ENCODE measurements around the gene L1CAM.
"Not testable (repeated sequence)": the region's sequence is repeated elsewhere in the genome, so short reads cannot be mapped to it uniquely, and the experiment has no call there.

L1CAM gene

DNA sequence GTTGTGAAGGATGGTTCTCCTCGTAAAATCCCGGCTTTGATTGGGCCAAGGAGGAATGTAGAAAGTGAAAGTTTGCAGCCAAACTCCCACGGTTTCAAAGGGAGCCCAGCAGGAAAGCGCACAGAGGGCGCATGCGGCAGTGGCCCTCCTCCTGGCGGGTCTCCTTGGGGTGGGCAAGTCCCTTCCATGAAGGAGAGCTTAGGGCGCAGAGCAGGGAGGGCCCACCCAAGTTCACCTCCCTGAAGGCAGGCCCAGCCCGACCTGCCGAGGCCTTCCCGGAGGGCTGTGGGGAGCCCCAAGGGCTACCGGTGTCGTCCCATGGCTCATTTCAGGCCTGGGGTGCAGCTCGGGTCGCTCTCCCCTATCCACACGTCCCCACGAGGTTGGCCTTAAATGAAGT is 57.7 kb downstream of the L1CAM start:
- DNase-seq (ENCODE audit: low read depth in 2 of 2), result no peak

DNA sequence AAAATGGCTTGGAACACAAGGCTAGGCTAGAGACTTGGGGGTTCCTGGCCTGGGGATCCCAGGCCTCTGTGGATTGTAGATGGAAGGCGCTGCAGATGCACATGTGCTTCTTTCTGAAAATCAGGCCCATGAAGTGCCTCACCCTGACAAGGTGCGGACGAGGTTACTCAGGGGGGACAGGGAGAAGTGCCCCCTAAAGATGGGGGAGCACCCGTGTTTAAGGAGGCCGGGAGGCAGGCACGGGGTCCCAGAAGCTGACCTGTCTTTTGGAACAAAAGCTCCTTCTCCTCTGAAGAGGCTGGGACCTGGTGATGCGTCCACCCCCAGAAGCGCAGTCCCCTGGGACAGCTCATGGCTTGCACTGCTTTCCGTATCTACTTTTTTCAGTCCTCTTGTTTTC is 58.1 kb downstream of the L1CAM start:
- DNase-seq (ENCODE audit: low read depth in 2 of 2), result no peak

DNA sequence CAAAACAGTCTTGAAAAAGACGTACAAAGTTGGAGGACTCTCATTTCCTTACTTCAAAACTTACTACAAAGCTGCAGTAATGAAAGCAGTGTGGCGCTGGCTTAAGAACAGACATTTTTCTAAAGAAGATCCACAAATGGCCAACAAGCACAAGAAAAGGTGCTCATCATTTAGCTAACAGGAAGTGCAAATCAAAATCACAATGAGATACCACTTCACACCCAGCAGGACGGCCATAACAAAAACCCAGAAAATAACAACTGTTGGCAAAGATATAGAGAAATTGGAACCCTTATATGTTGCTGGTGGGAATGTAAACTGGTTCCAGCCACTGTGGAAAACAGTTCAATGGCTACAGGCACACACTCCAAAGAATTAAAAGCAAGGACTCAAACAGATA is 59.0 kb downstream of the L1CAM start:
- DNase-seq (ENCODE audit: low read depth in 2 of 2), result no peak

DNA sequence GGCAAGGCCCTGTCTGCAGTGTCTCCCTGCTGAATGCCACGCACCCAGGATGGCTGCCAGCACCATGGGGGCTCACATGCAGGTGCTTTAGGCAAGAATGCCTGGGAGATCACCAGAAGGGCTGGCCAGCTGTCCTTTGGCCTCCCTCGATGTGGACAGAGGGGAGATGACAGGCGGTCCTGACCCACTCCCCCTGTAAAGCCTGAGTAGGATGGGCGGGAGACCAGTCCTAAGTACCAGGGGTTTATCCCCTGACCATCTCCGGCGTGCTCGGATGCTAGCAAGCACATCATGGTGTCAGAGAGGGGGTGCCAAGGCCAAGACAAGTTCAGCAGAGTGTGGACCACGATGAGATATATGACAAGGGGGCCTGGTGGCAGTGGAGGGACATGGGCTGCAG is 60.9 kb downstream of the L1CAM start:
- no peak for DNase-seq (ENCODE audit: low read depth in 2 of 2)

DNA sequence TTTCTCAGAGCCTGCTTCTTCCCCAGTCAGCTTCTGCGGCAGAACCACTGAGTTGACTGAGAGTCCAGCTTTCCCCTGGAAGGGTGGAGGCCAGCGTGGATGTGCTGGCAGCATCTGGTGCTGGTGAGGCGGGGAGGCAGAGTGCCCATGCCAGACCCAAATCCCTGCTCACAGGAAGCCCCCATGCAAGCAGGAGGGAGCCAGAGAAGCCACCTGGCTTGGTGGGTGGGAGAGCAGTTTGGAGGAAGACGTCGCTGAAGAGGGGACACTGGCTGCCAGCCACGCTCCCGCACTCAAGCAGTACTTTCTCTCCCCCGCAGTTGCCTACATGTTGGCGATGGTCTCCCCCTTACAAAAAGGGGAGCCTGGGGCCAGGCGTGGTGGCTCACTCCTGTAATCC is 61.6 kb downstream of the L1CAM start:
- no peak for DNase-seq (ENCODE audit: low read depth in 2 of 2)

DNA sequence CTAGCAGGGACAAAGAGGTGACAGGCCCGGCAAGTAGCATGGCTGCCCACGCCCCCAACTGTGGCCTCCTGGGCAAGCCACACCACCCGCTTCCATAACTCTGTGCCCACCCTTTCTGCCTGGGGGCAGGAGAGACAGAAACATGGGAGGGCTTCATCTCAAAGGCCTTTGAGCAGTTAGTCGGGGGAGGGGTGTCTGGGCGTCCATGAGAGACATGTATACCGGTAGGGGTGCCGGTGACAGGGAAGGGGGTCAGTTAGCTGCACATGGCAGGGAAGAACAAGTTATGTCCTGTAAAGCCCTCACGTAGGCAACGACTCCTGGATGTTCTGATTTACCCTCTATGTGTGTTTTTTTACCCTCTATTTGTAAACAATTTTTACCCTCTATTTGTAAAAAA is 64.9 kb downstream of the L1CAM start:
- DNase-seq (ENCODE audit: low read depth in 2 of 2), result no peak

DNA sequence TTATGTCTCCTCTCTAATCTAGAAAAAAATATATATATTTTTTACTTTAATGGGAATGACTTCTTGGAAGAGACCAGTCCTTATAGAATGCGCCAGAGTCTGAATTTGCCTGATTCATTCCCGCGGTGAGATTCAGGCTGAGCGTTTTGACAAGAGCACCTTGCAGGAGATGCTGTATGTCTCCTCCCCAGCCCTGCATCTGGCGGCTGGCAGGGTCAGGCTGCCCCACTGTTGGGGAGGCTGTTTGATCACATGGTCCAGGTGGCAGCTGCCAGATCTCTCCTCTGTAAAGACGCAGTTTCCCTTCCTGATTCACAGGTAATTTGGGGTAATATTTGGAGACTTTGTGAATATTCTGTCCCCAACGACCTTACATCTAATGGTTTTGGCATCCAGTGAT is 65.4 kb downstream of the L1CAM start:
- no peak for DNase-seq (ENCODE audit: low read depth in 2 of 2)

DNA sequence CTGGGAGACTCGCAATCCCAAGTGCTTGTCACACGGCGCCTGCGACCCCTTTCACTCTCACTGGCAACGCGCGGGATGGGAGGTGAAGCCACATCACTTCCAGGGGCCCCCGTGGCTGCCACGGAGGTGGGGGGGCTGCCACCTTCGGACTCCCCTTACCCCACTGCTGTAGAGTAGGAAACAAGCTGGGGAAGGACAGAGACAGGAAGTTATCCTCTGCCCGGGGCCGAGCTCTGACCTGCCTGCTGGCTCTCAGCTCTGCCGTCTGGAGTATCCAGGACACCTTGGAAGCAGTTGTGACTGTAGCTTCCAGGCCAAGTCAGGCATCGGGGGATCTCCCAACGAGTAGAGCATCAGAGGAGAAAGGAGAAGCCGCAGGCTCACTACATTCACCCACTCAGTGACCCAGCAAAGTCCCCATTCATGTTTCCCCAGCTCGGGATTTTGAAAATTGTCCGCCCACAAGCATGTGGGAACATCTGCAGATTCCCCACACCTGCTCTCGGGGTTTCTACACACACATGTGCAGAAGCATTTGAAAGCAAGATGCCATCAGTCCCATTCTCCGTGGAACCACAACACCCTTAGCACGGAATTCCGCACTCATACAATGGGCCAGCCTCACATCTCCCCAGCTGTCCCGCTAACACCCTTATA is 66.5 kb downstream of the L1CAM start:
- no peak for DNase-seq (ENCODE audit: low read depth in 2 of 2)

DNA sequence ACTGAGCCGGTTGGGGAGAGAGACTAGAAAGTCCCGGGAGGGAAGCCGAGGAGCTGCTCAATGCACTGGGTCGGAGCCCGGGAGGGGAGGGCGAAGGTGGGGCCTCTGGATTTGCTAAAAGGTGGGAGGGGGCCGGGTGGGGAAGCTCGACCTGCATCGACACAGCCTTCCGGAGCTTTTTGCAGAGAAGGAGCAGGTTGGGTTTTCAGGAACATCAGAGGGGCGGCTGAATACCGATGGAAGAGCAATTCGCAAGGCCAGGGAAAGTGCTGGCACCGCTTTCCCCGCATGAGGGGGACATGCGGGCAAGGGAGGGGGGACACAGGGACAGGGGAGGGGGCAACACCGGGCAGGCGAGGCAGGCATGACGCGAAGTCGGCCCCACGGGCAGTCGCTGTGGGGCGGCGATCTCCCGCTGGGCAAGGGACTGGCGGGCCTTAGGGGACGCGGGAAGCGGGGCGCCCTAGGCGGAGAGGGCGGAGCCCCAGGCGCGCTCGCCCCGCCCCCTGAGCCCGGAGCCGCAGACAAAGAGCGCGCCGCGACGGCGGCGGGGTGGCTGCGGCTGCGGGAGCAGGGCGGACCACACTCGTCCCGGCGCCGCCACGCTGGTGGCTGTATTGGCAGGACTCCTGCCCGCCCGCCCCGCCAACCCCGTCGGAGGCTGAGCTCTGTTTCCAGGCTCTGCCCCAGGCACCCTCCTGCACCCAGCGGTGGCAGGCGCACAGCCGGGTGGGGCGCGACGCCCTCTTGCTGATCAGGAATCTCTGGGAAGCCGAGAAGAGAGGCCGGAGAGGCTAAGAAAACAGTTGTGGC is 67.2 kb downstream of the L1CAM start:
- DNase-seq (ENCODE audit: low read depth in 2 of 2), result peak; percentile 17 to 34

DNA sequence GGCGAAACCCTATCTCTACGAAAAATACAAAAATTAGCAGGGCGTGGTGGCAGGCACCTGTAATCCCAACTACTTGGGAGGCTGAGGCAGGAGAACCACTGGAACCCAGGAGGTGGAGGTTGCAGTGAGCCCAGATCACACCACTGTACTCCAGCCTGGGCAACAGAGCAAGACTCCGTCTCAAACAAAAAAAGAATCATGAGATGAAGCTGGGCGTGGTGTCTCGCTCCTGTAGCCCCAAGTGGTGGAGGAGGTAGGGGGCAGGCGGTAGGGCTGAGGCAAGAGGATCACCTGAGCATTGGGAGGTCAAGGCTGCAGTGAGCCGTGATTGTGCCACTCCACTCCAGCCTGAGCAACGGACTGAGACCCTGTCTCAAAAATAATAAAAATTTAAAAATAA is 67.9 kb downstream of the L1CAM start:
- not testable (repeated sequence) for DNase-seq (ENCODE audit: low read depth in 2 of 2)

DNA sequence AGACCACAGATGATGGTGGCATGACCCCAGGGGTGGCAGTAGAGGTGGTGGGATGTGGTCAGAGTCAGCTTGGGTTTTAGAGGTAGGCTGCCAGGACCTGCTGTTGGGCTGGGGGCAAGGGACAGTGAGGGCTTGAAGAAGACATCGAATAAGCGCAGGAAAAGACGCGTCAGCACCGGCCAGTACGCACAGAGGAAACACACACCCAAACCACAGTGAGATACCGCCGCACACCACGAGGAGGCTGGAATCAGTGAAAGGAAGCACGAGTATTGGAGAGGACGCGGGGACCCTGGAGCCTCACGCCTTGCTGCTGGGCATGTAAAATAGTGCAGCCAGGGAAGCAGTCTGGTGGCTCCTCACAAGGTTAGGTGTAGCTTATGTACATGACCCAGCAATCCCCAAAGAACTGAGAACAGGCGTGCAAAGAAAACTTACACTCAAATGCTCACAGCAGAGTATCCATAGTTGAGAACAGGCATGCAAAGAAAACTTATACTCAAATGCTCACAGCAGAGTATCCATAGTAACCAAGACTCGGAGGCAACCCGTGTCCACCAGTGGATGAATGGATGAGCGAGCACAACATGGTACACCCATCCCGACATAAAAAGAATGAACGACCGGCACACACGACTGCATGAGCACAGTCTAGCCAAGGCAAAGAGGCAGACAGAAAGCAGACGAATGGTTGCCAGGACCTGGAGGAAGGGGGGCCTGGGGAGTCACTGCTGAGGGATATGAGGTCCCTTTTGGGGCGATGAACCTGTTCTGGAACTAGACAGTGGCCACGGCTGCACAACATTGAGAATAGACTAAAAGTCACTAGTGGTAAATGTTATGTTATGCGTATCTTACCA is 68.9 kb downstream of the L1CAM start:
- DNase-seq (ENCODE audit: low read depth in 2 of 2), result peak in 1 of 2 donors; percentile 15

DNA sequence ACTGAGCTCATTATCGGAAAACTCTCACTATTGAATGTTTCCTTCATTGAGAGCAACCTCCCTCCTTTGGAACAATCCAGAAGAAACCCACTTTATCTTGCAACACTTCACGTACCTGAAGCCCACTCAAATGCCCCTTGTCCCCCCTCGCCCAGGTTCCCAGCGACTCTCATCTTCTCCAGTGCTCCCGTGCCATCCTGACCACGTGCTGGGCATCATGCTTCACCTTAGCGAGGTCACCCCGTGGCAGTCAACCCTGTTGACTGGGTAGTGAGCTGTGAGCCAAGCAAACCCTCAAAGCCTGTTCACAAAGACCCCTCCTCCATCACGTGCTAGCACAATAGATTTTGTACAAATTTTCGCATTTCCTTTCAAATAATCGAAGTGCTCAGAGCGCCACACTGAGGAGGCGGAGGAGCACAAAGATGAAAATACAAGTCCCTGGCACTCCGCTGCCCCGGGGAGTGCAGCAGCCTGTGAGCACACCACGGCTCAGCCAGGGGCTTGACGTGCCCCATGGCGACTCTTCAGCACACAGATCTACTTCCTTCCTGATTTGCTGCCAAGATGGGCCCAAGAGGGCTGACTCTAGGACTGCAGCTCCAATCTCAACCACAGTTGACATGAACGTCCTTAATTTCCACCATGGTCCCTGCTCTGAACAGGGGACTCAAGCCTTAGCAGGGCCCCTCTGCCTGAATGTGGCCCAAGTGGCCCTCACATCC is 71.2 kb downstream of the L1CAM start:
- no peak for DNase-seq (ENCODE audit: low read depth in 2 of 2)

DNA sequence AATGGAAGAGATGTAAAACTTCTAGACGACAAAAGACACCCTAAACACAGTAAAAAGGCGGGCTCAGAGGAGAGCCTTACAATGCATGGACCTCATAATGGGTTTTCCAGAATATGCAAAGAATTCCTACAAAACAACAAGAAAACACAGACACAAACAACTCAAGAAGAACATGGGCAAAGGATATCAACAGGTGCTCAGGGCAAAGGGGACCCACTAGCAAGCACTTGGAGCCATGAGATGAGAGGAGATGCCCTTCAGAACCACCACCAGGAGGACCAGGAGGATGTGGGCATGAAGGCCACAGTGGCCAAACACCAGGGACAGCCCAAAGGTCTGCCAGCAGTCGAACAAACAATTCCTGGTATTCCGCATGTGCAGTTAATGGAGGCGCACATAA is 72.8 kb downstream of the L1CAM start:
- DNase-seq (ENCODE audit: low read depth in 2 of 2), result no peak

DNA sequence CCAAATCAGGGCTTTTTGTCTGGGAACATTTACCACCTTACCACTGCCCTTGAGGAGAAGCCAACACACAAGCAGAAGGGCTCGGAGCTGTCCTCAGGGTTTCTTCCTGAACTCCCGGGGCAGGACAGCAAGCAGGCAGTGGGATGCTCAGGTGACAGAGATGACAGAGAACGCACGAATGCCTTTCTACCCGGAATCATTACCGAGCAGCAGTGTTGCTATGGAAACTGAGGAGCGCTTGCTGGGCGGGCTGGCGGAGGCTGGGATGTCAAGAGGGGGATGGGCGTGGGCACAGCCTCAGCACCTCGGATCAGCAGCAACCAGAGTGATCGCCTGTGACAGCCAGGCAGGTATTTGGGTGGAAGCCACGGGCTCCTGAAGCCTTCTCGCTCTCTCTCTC is 73.8 kb downstream of the L1CAM start:
- no peak for DNase-seq (ENCODE audit: low read depth in 2 of 2)

All from stimulated activated CD8-positive, alpha-beta memory T cell treated with anti-CD3 and anti-CD28 coated beads, Interleukin-2, amount 100 ng/mL, for 1 hour (primary cell).